Endothelial cell of umbilical vein (primary cell): ENCODE results near the gene S100A10.

Experiments
- CTCF ChIP-seq, 2 donors: IDR thresholded peaks; 1 replicate in 1 of 2; 2 replicates in 1 of 2; pipeline ENCODE4 v1.5.1; 2011; ENCODE audit warnings: low read length in 2 of 2, mild to moderate bottlenecking in 2 of 2, moderate library complexity in 2 of 2, control low read depth in 1 of 2, inconsistent platforms in 1 of 2, low read depth in 1 of 2; ENCODE audit not compliant: insufficient read depth in 1 of 2; ENCODE audit errors: extremely low read depth in 1 of 2
- EZH2 ChIP-seq: IDR thresholded peaks from 2 replicates; pipeline ENCODE4 v1.6.1; 2012; ENCODE audit warnings: borderline replicate concordance, low read depth, mild to moderate bottlenecking, moderate library complexity, low read length, inconsistent platforms; ENCODE audit not compliant: severe bottlenecking
- POLR2A ChIP-seq: IDR thresholded peaks from 2 replicates; pipeline ENCODE4 v1.6.1; 2012; ENCODE audit warnings: low read depth, mild to moderate bottlenecking, control low read depth, low read length
- POLR2AphosphoS5 ChIP-seq: IDR thresholded peaks from 2 replicates; pipeline ENCODE4 v1.6.1; 2012; ENCODE audit warnings: low read depth, mild to moderate bottlenecking, control low read depth, low read length, moderate library complexity; ENCODE audit not compliant: insufficient read depth
- TF ChIP-seq, protein P1 (sequence below): IDR thresholded peaks from 2 replicates; pipeline ENCODE4 v1.6.1; 2011; ENCODE audit not compliant: insufficient read depth, insufficient read length

- TF ChIP-seq POLR2AphosphoS5 (no peak), CTCF (IDR thresholded peaks at IDR 0.05; ENCODE audit: extremely low read depth in 1 of 2, insufficient read depth in 1 of 2, low read depth in 1 of 2, low read length in 2 of 2) (no peak), POLR2A (no peak), EZH2 (no peak)
- TF ChIP-seq, protein P1, sequence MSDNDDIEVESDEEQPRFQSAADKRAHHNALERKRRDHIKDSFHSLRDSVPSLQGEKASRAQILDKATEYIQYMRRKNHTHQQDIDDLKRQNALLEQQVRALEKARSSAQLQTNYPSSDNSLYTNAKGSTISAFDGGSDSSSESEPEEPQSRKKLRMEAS = no peak
Observed at GRCh38 chr1:151997284-151997570, 3.6 kb upstream of the S100A10 start.
